ENCODE results near the gene TWIST2.

TWIST2 gene

GRCh38 chr2:238859636-238860347, 11.9 kb downstream of the TWIST2 start:
- DNase-seq = no peak

GRCh38 chr2:238861013-238861730, 13.3 kb downstream of the TWIST2 start:
- DNase-seq = no peak

GRCh38 chr2:238861766-238862315, 14.0 kb downstream of the TWIST2 start:
- DNase-seq = no peak

- DNase-seq = no peak
These were observed 14.8 kb downstream of the TWIST2 start for GRCh38 chr2:238862701-238863100.

GRCh38 chr2:238863231-238863630, 15.3 kb downstream of the TWIST2 start:
- DNase-seq = no peak

GRCh38 chr2:238863749-238864206, 15.9 kb downstream of the TWIST2 start:
- DNase-seq = no peak

- no peak for DNase-seq
These were observed 16.5 kb downstream of the TWIST2 start for GRCh38 chr2:238864207-238865014.

- DNase-seq = no peak
These were observed 17.3 kb downstream of the TWIST2 start for GRCh38 chr2:238865015-238865719.

GRCh38 chr2:238865744-238866355, 18.0 kb downstream of the TWIST2 start:
- DNase-seq = no peak

- DNase-seq = no peak
These were observed 18.9 kb downstream of the TWIST2 start for GRCh38 chr2:238866656-238867277.

GRCh38 chr2:238868067-238868524, 20.2 kb downstream of the TWIST2 start:
- no peak for DNase-seq

- no peak for DNase-seq
These were observed 20.9 kb downstream of the TWIST2 start for GRCh38 chr2:238868616-238869292.

GRCh38 chr2:238869293-238870124, 21.6 kb downstream of the TWIST2 start:
- no peak for DNase-seq

GRCh38 chr2:238870261-238870660, 22.4 kb downstream of the TWIST2 start:
- DNase-seq = no peak

GRCh38 chr2:238872026-238872425, 24.1 kb downstream of the TWIST2 start:
- no peak for DNase-seq

GRCh38 chr2:238872628-238873380, 24.9 kb downstream of the TWIST2 start:
- no peak for DNase-seq

GRCh38 chr2:238873381-238873801, 25.5 kb downstream of the TWIST2 start:
- DNase-seq = no peak

GRCh38 chr2:238873841-238874240, 26.0 kb downstream of the TWIST2 start:
- no peak for DNase-seq
